ENCODE data around the gene RXYLT1.

RXYLT1 gene

DNA sequence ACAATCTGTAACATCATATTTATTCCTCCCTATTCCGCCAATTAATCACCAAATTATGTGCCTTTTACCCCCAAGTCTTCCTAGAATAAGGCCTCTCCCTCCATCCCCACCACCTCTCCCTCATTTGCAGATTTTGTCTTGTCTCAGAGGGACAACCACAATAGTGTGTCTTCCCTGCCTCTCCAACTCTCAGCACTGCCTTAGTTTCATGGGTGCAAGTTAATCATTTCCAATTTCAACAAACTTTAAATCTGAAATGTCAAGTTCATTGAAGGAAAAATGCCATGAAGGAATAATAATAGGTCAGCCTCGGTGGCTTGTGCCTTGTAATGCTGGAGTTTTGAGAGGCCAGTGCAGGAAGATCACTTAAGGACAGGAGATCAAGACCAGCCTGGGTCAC is 31.6 kb downstream of the RXYLT1 start:
- H3K27ac ChIP-seq = no peak overlapping the region
- no peak overlapping the region for H3K9ac ChIP-seq (ENCODE audit: insufficient read length)
- no peaks in the 10 kb centered on the region for H3K9me3 ChIP-seq (ENCODE audit: low read depth, low read length)
- DNase-seq (ENCODE audit: low read depth, low spot score) = no peak
- peaks cover 16% of the 10 kb centered on the region; the same call in 1 of the 2 replicates for H3K36me3 ChIP-seq (ENCODE audit: insufficient read depth, low read length)
- H3K4me3 ChIP-seq = no peak overlapping the region
- TF ChIP-seq EZH2 (IDR thresholded peaks at IDR 0.05) (no peak), FOXP2 (optimal IDR thresholded peaks at IDR 0.05; ENCODE audit: control extremely low read depth, extremely low read length, insufficient read depth) (no peak), POLR2AphosphoS5 (IDR thresholded peaks at IDR 0.05; ENCODE audit: borderline replicate concordance, low read depth, low read length) (no peak)

- TF ChIP-seq EZH2 (IDR thresholded peaks at IDR 0.05) (no peak), POLR2AphosphoS5 (IDR thresholded peaks at IDR 0.05; ENCODE audit: borderline replicate concordance, low read depth, low read length) (no peak), FOXP2 (optimal IDR thresholded peaks at IDR 0.05; ENCODE audit: control extremely low read depth, extremely low read length, insufficient read depth) (no peak)
- H3K4me3 ChIP-seq = no peak overlapping the region
- no peaks in the 10 kb centered on the region for H3K9me3 ChIP-seq (ENCODE audit: low read depth, low read length)
- H3K27ac ChIP-seq = no peak overlapping the region
- peaks cover 12% of the 10 kb centered on the region; the same call in 1 of the 2 replicates for H3K36me3 ChIP-seq (ENCODE audit: insufficient read depth, low read length)
- no peak for DNase-seq (ENCODE audit: low read depth, low spot score)
- H3K9ac ChIP-seq (ENCODE audit: insufficient read length) = no peak overlapping the region
These were observed 32.0 kb downstream of the RXYLT1 start for GRCh38 chr12:63811755-63812154.

DNA sequence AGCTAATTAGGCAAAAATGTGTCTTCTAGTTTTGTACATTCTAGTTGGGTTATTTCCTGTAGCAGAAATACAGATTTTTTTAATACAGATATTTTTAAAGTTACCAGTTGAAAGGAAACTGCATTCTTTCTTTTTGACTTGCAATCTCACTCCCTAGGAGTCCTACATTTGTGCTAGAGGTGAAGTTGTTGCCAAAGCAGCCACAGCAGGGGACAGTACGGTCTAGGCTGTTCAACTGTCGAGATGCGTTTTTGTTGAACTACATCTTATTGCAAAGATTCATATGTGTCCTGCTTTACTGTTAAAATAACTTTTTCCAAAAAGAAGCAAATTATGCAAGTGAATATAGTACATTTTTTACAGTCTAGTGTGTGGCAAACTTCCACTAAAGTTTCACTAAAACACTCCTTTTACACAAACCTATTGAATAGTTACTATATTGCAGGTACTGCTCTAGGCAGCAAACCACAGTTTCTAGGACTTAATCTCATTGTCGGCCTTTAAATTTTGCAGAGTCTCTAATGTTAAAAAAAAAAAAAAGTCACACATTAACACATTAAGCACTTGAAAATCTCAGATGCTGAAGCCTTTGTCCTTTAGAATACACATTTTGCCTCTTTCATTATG is 34.5 kb downstream of the RXYLT1 start:
- Histone ChIP-seq H3K36me3 (ENCODE audit: insufficient read depth, low read length) (no peaks in the 10 kb centered on the region), H3K4me3 (no peak overlapping the region), H3K9me3 (ENCODE audit: low read depth, low read length) (no peaks in the 10 kb centered on the region), H3K27ac (no peak overlapping the region), H3K9ac (ENCODE audit: insufficient read length) (no peak overlapping the region)
- no peak for TF ChIP-seq POLR2AphosphoS5 (IDR thresholded peaks at IDR 0.05; ENCODE audit: borderline replicate concordance, low read depth, low read length)
- TF ChIP-seq FOXP2 (optimal IDR thresholded peaks at IDR 0.05; ENCODE audit: control extremely low read depth, extremely low read length, insufficient read depth) = no peak
- TF ChIP-seq EZH2 (IDR thresholded peaks at IDR 0.05) = no peak
- no peak for DNase-seq (ENCODE audit: low read depth, low spot score)

DNA sequence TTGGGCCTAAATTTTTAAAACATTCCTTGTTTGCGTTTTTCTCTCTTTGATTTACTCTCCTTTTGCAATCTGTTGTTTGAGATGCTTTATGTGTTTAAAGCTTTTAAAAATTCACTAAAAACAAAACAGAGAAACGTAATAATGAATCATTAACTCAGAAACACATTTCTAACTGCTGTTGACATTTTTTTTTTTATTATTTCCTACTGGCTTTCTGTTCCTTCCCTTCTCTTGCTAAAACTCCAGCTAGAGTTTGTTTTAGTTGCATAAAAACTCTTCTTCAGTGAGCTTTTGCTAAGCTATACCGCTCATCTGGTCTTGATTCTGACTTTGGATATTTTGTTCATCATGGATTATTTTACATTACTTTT is 35.8 kb downstream of the RXYLT1 start:
- Histone ChIP-seq H3K9ac (ENCODE audit: insufficient read length) (no peak overlapping the region), H3K9me3 (ENCODE audit: low read depth, low read length) (no peaks in the 10 kb centered on the region), H3K36me3 (ENCODE audit: insufficient read depth, low read length) (no peaks in the 10 kb centered on the region), H3K4me3 (no peak overlapping the region), H3K27ac (no peak overlapping the region)
- DNase-seq (ENCODE audit: low read depth, low spot score) = no peak
- no peak for TF ChIP-seq FOXP2 (optimal IDR thresholded peaks at IDR 0.05; ENCODE audit: control extremely low read depth, extremely low read length, insufficient read depth)
- TF ChIP-seq EZH2 (IDR thresholded peaks at IDR 0.05) = no peak
- no peak for TF ChIP-seq POLR2AphosphoS5 (IDR thresholded peaks at IDR 0.05; ENCODE audit: borderline replicate concordance, low read depth, low read length)

DNA sequence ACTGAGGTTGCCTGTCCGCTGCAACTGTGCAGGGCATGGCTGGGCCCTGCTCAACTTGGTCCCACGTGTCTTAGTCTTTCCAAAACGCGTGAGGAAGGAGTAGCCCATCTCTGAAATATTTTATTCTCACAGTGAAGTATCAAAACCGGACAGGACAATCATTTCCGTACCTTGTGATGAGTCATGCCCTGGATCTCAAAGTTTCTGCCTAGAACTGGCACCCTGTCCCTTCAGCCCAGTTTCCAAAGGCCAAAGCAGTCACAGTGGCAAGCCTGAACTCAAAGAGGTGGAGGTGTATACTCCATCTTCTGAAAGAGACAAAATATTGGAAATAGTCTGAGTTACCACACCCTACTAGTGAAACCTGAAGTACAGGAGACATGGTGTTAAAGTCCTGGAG is 36.3 kb downstream of the RXYLT1 start:
- H3K4me3 ChIP-seq = no peak overlapping the region
- H3K27ac ChIP-seq = no peak overlapping the region
- no peak for TF ChIP-seq EZH2 (IDR thresholded peaks at IDR 0.05)
- no peak for DNase-seq (ENCODE audit: low read depth, low spot score)
- no peaks in the 10 kb centered on the region for H3K36me3 ChIP-seq (ENCODE audit: insufficient read depth, low read length)
- H3K9me3 ChIP-seq (ENCODE audit: low read depth, low read length) = no peaks in the 10 kb centered on the region
- H3K9ac ChIP-seq (ENCODE audit: insufficient read length) = no peak overlapping the region

DNA sequence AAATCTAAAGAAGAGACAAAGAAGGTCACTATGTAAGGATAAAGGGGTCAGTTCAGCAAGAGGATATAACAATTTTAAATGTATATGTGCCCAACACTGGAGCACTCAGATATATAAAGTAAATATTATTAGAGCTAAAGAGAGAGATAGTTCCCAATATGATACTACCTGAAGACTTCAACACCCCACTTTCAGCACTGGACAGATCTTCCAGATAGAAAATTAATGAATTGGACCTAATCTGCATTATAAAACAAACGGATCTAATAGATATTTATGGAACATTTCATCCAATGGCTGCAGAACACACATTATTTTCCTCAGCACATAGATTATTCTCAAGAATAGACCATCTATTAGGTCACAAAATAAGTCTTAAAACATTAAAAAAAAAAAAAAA is 40.7 kb downstream of the RXYLT1 start:
- H3K9ac ChIP-seq (ENCODE audit: insufficient read length) = no peak overlapping the region
- H3K27ac ChIP-seq = no peak overlapping the region
- no peak for TF ChIP-seq EZH2 (IDR thresholded peaks at IDR 0.05)
- TF ChIP-seq FOXP2 (optimal IDR thresholded peaks at IDR 0.05; ENCODE audit: control extremely low read depth, extremely low read length, insufficient read depth) = no peak
- no peak for TF ChIP-seq POLR2AphosphoS5 (IDR thresholded peaks at IDR 0.05; ENCODE audit: borderline replicate concordance, low read depth, low read length)
- H3K4me3 ChIP-seq = no peak overlapping the region
- no peaks in the 10 kb centered on the region for H3K36me3 ChIP-seq (ENCODE audit: insufficient read depth, low read length)
- H3K9me3 ChIP-seq (ENCODE audit: low read depth, low read length) = no peaks in the 10 kb centered on the region
- no peak for DNase-seq (ENCODE audit: low read depth, low spot score)

DNA sequence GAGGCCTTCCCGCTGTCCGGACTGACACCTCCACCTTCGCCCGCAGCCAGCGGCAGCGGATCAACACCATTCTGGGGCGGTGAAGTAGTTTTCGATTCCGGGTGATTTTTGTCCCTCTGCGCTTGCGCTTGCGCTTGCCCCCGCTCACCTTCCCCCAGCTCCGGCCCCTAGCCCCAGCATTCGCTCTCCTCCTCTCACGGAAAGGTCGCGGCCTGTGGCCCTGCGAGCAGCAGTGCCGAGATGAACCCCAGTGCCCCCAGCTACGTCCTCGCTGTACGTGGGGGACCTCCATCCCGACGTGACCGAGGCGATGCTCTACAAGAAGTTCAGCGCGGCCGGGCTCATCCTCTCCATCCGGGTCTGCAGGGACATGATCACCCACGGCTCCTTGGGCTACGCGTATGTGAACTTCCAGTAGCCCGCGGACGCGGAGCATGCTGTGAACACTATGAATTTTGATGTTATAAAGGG is 42.1 kb downstream of the RXYLT1 start:
- no peak overlapping the region for H3K9ac ChIP-seq (ENCODE audit: insufficient read length)

GRCh38 chr12:63822352-63822751 is 42.6 kb downstream of the RXYLT1 start:
- DNase-seq (ENCODE audit: low read depth, low spot score) = no peak
- TF ChIP-seq POLR2AphosphoS5 (IDR thresholded peaks at IDR 0.05; ENCODE audit: borderline replicate concordance, low read depth, low read length) (no peak), EZH2 (IDR thresholded peaks at IDR 0.05) (no peak)
- Histone ChIP-seq H3K9ac (ENCODE audit: insufficient read length) (no peak overlapping the region), H3K4me3 (no peak overlapping the region), H3K9me3 (ENCODE audit: low read depth, low read length) (no peaks in the 10 kb centered on the region), H3K27ac (no peak overlapping the region), H3K36me3 (ENCODE audit: insufficient read depth, low read length) (no peaks in the 10 kb centered on the region)

More for the DNA sequence above, 42.1 kb downstream of the RXYLT1 start:
- no peaks in the 10 kb centered on the region for H3K36me3 ChIP-seq (ENCODE audit: insufficient read depth, low read length)
- TF ChIP-seq EZH2 (IDR thresholded peaks at IDR 0.05) = no peak
- no peak for TF ChIP-seq POLR2AphosphoS5 (IDR thresholded peaks at IDR 0.05; ENCODE audit: borderline replicate concordance, low read depth, low read length)
- TF ChIP-seq FOXP2 (optimal IDR thresholded peaks at IDR 0.05; ENCODE audit: control extremely low read depth, extremely low read length, insufficient read depth) = no peak
- H3K27ac ChIP-seq = no peak overlapping the region
- no peaks in the 10 kb centered on the region for H3K9me3 ChIP-seq (ENCODE audit: low read depth, low read length)
- H3K4me3 ChIP-seq = no peak overlapping the region
- no peak for DNase-seq (ENCODE audit: low read depth, low spot score)

GRCh38 chr12:63823040-63823439 is 43.3 kb downstream of the RXYLT1 start:
- no peak overlapping the region for H3K4me3 ChIP-seq
- no peak for TF ChIP-seq FOXP2 (optimal IDR thresholded peaks at IDR 0.05; ENCODE audit: control extremely low read depth, extremely low read length, insufficient read depth)
- TF ChIP-seq EZH2 (IDR thresholded peaks at IDR 0.05) = no peak
- TF ChIP-seq POLR2AphosphoS5 (IDR thresholded peaks at IDR 0.05; ENCODE audit: borderline replicate concordance, low read depth, low read length) = no peak
- H3K36me3 ChIP-seq (ENCODE audit: insufficient read depth, low read length) = no peaks in the 10 kb centered on the region
- DNase-seq (ENCODE audit: low read depth, low spot score) = no peak
- H3K9ac ChIP-seq (ENCODE audit: insufficient read length) = no peak overlapping the region
- no peaks in the 10 kb centered on the region for H3K9me3 ChIP-seq (ENCODE audit: low read depth, low read length)
- H3K27ac ChIP-seq = no peak overlapping the region
